ENCODE measurements around the gene IL1RL2.

The IL1RL2 gene

GRCh38 chr2:102149243-102149642 is 37.6 kb upstream of the IL1RL2 start:
- ATAC-seq = no peak

DNA sequence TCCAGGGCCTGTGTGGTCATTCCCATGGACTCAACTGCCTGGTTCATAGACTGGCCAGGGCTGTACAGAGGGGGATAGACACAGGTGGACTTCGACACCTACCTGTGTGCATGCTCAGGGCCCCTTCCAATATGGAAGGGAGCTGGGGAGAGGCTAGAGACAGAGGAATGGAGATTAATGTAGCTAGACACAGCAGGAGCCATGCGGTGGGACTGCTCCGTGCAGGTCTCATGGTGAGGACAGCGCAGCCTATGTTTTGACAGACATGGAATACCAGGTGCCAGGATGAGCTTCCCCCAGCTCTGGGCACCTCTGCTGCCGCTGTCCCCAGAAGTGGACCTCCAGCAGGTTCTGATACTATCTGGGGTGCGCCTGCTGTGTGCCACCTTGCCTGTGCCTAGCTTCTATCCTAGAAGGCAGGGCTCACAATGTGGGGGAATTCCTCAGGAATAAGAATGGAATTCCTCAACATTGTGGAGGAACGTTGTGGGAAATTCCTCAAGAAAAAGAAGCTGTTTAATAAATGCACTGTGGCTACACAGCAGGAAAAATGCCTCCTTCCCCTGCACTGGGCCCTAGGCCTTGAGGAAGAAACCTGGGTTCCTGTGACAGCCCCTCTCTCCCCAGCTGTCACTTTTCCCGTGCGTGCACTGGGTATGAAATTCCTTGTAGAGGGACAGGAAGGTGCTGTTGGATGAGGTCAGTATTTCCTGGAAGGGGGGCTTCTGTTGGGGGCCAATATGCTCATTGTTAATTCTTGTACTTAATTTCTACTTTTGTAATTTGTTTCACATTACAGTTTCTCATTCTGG is 37.0 kb upstream of the IL1RL2 start:
- peak; percentile 36; the same call in 2 of the 3 replicates for ATAC-seq

More at GRCh38 chr2:102149243-102149642, 37.6 kb upstream of the IL1RL2 start:
- TF ChIP-seq ZNF8 (CRISPR knock-in tag; IDR thresholded peaks at IDR 0.05) (no peak), CSRNP3 (CRISPR knock-in tag; IDR thresholded peaks at IDR 0.05) (no peak), ESRRG (CRISPR knock-in tag; IDR thresholded peaks at IDR 0.05) (no peak), ZNF565 (CRISPR knock-in tag; conservative IDR thresholded peaks at IDR 0.05; ENCODE audit: low read depth) (no peak), ARNTL (CRISPR knock-in tag; IDR thresholded peaks at IDR 0.05; ENCODE audit: borderline replicate concordance, low read depth) (no peak), ZNF70 (CRISPR knock-in tag; IDR thresholded peaks at IDR 0.05) (no peak), CSDC2 (CRISPR knock-in tag; IDR thresholded peaks at IDR 0.05) (no peak), TCF4 (CRISPR knock-in tag; IDR thresholded peaks at IDR 0.05; ENCODE audit: borderline replicate concordance) (no peak), ZC3H10 (CRISPR knock-in tag; IDR thresholded peaks at IDR 0.05) (no peak), SNAI2 (CRISPR knock-in tag; IDR thresholded peaks at IDR 0.05) (no peak), BACH2 (CRISPR knock-in tag; IDR thresholded peaks at IDR 0.05; ENCODE audit: borderline replicate concordance) (no peak), CREB5 (CRISPR knock-in tag; IDR thresholded peaks at IDR 0.05; ENCODE audit: low read depth) (no peak), GLIS3 (CRISPR knock-in tag; IDR thresholded peaks at IDR 0.05) (no peak), PPARA (CRISPR knock-in tag; IDR thresholded peaks at IDR 0.05; ENCODE audit: borderline replicate concordance) (no peak), OSR1 (CRISPR knock-in tag; IDR thresholded peaks at IDR 0.05) (no peak), TOX (CRISPR knock-in tag; IDR thresholded peaks at IDR 0.05; ENCODE audit: borderline replicate concordance) (no peak), ZFP30 (CRISPR knock-in tag; IDR thresholded peaks at IDR 0.05) (no peak)
- TF ChIP-seq, protein P1, sequence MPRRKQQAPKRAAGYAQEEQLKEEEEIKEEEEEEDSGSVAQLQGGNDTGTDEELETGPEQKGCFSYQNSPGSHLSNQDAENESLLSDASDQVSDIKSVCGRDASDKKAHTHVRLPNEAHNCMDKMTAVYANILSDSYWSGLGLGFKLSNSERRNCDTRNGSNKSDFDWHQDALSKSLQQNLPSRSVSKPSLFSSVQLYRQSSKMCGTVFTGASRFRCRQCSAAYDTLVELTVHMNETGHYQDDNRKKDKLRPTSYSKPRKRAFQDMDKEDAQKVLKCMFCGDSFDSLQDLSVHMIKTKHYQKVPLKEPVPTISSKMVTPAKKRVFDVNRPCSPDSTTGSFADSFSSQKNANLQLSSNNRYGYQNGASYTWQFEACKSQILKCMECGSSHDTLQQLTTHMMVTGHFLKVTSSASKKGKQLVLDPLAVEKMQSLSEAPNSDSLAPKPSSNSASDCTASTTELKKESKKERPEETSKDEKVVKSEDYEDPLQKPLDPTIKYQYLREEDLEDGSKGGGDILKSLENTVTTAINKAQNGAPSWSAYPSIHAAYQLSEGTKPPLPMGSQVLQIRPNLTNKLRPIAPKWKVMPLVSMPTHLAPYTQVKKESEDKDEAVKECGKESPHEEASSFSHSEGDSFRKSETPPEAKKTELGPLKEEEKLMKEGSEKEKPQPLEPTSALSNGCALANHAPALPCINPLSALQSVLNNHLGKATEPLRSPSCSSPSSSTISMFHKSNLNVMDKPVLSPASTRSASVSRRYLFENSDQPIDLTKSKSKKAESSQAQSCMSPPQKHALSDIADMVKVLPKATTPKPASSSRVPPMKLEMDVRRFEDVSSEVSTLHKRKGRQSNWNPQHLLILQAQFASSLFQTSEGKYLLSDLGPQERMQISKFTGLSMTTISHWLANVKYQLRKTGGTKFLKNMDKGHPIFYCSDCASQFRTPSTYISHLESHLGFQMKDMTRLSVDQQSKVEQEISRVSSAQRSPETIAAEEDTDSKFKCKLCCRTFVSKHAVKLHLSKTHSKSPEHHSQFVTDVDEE (CRISPR knock-in tag; IDR thresholded peaks at IDR 0.05) = no peak
- TF ChIP-seq, protein P2, sequence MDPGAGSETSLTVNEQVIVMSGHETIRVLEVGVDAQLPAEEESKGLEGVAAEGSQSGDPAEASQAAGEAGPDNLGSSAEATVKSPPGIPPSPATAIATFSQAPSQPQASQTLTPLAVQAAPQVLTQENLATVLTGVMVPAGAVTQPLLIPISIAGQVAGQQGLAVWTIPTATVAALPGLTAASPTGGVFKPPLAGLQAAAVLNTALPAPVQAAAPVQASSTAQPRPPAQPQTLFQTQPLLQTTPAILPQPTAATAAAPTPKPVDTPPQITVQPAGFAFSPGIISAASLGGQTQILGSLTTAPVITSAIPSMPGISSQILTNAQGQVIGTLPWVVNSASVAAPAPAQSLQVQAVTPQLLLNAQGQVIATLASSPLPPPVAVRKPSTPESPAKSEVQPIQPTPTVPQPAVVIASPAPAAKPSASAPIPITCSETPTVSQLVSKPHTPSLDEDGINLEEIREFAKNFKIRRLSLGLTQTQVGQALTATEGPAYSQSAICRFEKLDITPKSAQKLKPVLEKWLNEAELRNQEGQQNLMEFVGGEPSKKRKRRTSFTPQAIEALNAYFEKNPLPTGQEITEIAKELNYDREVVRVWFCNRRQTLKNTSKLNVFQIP (CRISPR knock-in tag; IDR thresholded peaks at IDR 0.05; ENCODE audit: borderline replicate concordance, low read depth) = no peak

More for the DNA sequence above, 37.0 kb upstream of the IL1RL2 start:
- TF ChIP-seq ZNF70 (CRISPR knock-in tag; IDR thresholded peaks at IDR 0.05) = no peak
- TF ChIP-seq PPARA (CRISPR knock-in tag; IDR thresholded peaks at IDR 0.05; ENCODE audit: borderline replicate concordance) = no peak
- TF ChIP-seq ARNTL (CRISPR knock-in tag; IDR thresholded peaks at IDR 0.05; ENCODE audit: borderline replicate concordance, low read depth) = no peak
- TF ChIP-seq GLIS3 (CRISPR knock-in tag; IDR thresholded peaks at IDR 0.05) = no peak
- TF ChIP-seq ESRRG (CRISPR knock-in tag; IDR thresholded peaks at IDR 0.05) = no peak
- no peak for TF ChIP-seq ZNF8 (CRISPR knock-in tag; IDR thresholded peaks at IDR 0.05)
- TF ChIP-seq ZNF565 (CRISPR knock-in tag; conservative IDR thresholded peaks at IDR 0.05; ENCODE audit: low read depth) = no peak
- TF ChIP-seq, protein P2 (CRISPR knock-in tag; IDR thresholded peaks at IDR 0.05; ENCODE audit: borderline replicate concordance, low read depth) = no peak
- TF ChIP-seq CSRNP3 (CRISPR knock-in tag; IDR thresholded peaks at IDR 0.05) = no peak

Measured in SK-N-SH treated with all-trans-retinoic acid at 6 μM for 48 hours (cell line).